Fibroblast of the aortic adventitia (primary cell): Measurements from ENCODE around the gene BACE1-AS. TPM values are rescaled to one million over a fixed set of nuclear protein-coding genes. Genes with fewer than 3 reads are reported as not detected.

Source experiments
- DNase-seq: peaks from one replicate; pipeline ENCODE4 v3.0.0-alpha.2; 2010; ENCODE audit warnings: low read depth
- H3K4me3 ChIP-seq: 2 replicates; pipeline ENCODE4 v1.5.1; 2011; ENCODE audit warnings: low read depth, mild to moderate bottlenecking, control low read depth, low read length, moderate library complexity
- CTCF ChIP-seq: IDR thresholded peaks from 2 replicates; pipeline ENCODE4 v1.5.1; 2011; ENCODE audit warnings: mild to moderate bottlenecking, low read length, control low read depth, inconsistent platforms; ENCODE audit not compliant: insufficient read depth
- total RNA-seq: library from RNA; depleted of rRNA; stranded (reverse); fragments of >200 nt; gene quantifications from 2 replicates; pipeline ENCODE4 v1.2.3, GENCODE V29; 2012; ENCODE audit warnings: low replicate concordance

BACE1-AS gene
- total RNA-seq, 1 donor = 8.5 TPM

- no peak for TF ChIP-seq CTCF
- H3K4me3 ChIP-seq = no peak overlapping the region
- no peak for DNase-seq
Measured at GRCh38 chr11:117289795-117290194, 1.4 kb upstream of the BACE1-AS start.

- H3K4me3 ChIP-seq = no peak overlapping the region
- TF ChIP-seq CTCF = no peak
- no peak for DNase-seq
Measured at GRCh38 chr11:117292616-117293015, 1.5 kb downstream of the BACE1-AS start.

GRCh38 chr11:117295438-117296137 is 4.4 kb downstream of the BACE1-AS start:
- DNase-seq = no peak
- no peak overlapping the region for H3K4me3 ChIP-seq
- TF ChIP-seq CTCF = no peak

GRCh38 chr11:117296881-117297280 is 5.7 kb downstream of the BACE1-AS start:
- H3K4me3 ChIP-seq = no peak overlapping the region
- no peak for DNase-seq
- no peak for TF ChIP-seq CTCF

GRCh38 chr11:117298195-117298594 is 7.0 kb downstream of the BACE1-AS start:
- H3K4me3 ChIP-seq = no peak overlapping the region
- no peak for DNase-seq
- TF ChIP-seq CTCF = no peak

GRCh38 chr11:117299351-117300282 is 8.5 kb downstream of the BACE1-AS start:
- DNase-seq = no peak
- no peak overlapping the region for H3K4me3 ChIP-seq
- no peak for TF ChIP-seq CTCF
